Measurements from ENCODE around the gene MREG. TPM values are rescaled to one million over a fixed set of nuclear protein-coding genes. Genes with fewer than 3 reads are reported as not detected.

MREG gene
- total and polyA plus RNA-seq, 2 experiments from 2014 or later, result 19.4 to 25.3 TPM

DNA sequence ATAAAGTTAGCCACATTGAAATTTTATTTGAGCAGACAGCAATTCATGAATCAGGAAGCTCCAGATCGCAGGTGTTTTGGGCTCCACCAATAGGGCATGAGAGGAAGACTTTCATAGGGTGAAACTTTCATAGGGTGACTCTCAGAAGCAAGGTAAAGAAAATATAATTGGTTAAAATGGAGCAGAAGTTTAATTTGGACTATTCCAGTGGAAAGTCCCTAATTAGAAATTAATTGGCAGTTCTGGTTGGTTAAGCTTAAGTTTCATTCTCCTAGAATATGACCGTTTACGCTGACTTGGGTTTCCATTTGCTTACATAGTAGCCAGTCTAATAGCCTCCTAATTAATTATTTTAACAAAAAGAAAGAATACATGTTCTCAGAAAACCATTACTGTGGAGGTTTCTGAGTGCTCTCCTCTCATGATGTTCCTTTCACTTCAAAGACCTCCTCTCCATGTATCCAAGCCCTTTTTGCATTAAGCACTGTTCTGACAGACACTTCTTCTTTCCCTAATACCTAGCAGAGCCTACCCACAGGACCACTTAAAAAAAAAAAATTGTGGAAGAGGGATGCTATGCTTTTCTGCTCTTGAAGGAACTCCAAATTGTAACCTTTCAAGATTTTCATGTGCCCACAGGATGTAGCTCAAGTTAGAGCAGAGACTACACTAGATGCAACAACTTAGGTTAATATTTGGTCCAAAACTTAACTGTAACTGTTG is 99.1 kb downstream of the MREG start:
- no peak overlapping the region for H3K4me3 Mint-ChIP-seq
- Histone ChIP-seq H3K36me3 (ENCODE audit: insufficient read depth) (no peaks in the 10 kb centered on the region; the same call in 1 of the 2 replicates), H3F3A (replicated peaks; ENCODE audit: low read depth) (0 out of 2 replicates have a peak, but pooled peaks cover 3% of the 10 kb centered on the region), H3K79me2 (replicated peaks; ENCODE audit: insufficient read depth) (no peaks in the 10 kb centered on the region), H3K4me3 (no peak overlapping the region), H4K20me1 (replicated peaks; ENCODE audit: insufficient read depth) (no peaks in the 10 kb centered on the region), H3K9me2 (ENCODE audit: insufficient read depth) (0 out of 2 replicates have a peak, but pooled peaks cover 5% of the 10 kb centered on the region), H3K4me2 (no peak overlapping the region), H2AFZ (no peak overlapping the region; the same call in 1 of the 2 replicates), H3K4me1 (ENCODE audit: insufficient read depth) (peaks cover 22% of the 10 kb centered on the region), H3K27ac (ENCODE audit: low read depth) (no peak overlapping the region), H3K27me3 (ENCODE audit: insufficient read depth) (no peaks in the 10 kb centered on the region)
- H3K36me3 Mint-ChIP-seq (ENCODE audit: low read depth), result peaks cover 3% of the 10 kb centered on the region; the same call in 2 of the 3 replicates
- TF ChIP-seq ZNF114 (CRISPR knock-in tag; IDR thresholded peaks at IDR 0.05) (no peak), POLR2AphosphoS5 (IDR thresholded peaks at IDR 0.05; ENCODE audit: low read depth) (no peak), JUNB (IDR thresholded peaks at IDR 0.05; ENCODE audit: unreplicated experiment) (no peak), EZH2 (IDR thresholded peaks at IDR 0.05; ENCODE audit: low read depth, unreplicated experiment) (no peak), CREB1 (CRISPR knock-in tag; IDR thresholded peaks at IDR 0.05; ENCODE audit: low read depth) (no peak), ZNF331 (CRISPR knock-in tag; IDR thresholded peaks at IDR 0.05; ENCODE audit: low read depth) (no peak), NANOG (IDR thresholded peaks at IDR 0.05; ENCODE audit: borderline replicate concordance) (no peak), STAT1 (IDR thresholded peaks at IDR 0.05; ENCODE audit: unreplicated experiment) (no peak), EZH2phosphoT487 (IDR thresholded peaks at IDR 0.05; ENCODE audit: unreplicated experiment) (no peak)
- TF ChIP-seq, protein P1, sequence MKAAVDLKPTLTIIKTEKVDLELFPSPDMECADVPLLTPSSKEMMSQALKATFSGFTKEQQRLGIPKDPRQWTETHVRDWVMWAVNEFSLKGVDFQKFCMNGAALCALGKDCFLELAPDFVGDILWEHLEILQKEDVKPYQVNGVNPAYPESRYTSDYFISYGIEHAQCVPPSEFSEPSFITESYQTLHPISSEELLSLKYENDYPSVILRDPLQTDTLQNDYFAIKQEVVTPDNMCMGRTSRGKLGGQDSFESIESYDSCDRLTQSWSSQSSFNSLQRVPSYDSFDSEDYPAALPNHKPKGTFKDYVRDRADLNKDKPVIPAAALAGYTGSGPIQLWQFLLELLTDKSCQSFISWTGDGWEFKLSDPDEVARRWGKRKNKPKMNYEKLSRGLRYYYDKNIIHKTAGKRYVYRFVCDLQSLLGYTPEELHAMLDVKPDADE (IDR thresholded peaks at IDR 0.05), result no peak
- TF ChIP-seq, protein P2, sequence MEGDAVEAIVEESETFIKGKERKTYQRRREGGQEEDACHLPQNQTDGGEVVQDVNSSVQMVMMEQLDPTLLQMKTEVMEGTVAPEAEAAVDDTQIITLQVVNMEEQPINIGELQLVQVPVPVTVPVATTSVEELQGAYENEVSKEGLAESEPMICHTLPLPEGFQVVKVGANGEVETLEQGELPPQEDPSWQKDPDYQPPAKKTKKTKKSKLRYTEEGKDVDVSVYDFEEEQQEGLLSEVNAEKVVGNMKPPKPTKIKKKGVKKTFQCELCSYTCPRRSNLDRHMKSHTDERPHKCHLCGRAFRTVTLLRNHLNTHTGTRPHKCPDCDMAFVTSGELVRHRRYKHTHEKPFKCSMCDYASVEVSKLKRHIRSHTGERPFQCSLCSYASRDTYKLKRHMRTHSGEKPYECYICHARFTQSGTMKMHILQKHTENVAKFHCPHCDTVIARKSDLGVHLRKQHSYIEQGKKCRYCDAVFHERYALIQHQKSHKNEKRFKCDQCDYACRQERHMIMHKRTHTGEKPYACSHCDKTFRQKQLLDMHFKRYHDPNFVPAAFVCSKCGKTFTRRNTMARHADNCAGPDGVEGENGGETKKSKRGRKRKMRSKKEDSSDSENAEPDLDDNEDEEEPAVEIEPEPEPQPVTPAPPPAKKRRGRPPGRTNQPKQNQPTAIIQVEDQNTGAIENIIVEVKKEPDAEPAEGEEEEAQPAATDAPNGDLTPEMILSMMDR (conservative IDR thresholded peaks at IDR 0.05; ENCODE audit: low read depth in 2 of 2), result no peak
- TF ChIP-seq, protein P3, sequence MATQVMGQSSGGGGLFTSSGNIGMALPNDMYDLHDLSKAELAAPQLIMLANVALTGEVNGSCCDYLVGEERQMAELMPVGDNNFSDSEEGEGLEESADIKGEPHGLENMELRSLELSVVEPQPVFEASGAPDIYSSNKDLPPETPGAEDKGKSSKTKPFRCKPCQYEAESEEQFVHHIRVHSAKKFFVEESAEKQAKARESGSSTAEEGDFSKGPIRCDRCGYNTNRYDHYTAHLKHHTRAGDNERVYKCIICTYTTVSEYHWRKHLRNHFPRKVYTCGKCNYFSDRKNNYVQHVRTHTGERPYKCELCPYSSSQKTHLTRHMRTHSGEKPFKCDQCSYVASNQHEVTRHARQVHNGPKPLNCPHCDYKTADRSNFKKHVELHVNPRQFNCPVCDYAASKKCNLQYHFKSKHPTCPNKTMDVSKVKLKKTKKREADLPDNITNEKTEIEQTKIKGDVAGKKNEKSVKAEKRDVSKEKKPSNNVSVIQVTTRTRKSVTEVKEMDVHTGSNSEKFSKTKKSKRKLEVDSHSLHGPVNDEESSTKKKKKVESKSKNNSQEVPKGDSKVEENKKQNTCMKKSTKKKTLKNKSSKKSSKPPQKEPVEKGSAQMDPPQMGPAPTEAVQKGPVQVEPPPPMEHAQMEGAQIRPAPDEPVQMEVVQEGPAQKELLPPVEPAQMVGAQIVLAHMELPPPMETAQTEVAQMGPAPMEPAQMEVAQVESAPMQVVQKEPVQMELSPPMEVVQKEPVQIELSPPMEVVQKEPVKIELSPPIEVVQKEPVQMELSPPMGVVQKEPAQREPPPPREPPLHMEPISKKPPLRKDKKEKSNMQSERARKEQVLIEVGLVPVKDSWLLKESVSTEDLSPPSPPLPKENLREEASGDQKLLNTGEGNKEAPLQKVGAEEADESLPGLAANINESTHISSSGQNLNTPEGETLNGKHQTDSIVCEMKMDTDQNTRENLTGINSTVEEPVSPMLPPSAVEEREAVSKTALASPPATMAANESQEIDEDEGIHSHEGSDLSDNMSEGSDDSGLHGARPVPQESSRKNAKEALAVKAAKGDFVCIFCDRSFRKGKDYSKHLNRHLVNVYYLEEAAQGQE (IDR thresholded peaks at IDR 0.05; ENCODE audit: unreplicated experiment), result no peak
- TF ChIP-seq, protein P4, sequence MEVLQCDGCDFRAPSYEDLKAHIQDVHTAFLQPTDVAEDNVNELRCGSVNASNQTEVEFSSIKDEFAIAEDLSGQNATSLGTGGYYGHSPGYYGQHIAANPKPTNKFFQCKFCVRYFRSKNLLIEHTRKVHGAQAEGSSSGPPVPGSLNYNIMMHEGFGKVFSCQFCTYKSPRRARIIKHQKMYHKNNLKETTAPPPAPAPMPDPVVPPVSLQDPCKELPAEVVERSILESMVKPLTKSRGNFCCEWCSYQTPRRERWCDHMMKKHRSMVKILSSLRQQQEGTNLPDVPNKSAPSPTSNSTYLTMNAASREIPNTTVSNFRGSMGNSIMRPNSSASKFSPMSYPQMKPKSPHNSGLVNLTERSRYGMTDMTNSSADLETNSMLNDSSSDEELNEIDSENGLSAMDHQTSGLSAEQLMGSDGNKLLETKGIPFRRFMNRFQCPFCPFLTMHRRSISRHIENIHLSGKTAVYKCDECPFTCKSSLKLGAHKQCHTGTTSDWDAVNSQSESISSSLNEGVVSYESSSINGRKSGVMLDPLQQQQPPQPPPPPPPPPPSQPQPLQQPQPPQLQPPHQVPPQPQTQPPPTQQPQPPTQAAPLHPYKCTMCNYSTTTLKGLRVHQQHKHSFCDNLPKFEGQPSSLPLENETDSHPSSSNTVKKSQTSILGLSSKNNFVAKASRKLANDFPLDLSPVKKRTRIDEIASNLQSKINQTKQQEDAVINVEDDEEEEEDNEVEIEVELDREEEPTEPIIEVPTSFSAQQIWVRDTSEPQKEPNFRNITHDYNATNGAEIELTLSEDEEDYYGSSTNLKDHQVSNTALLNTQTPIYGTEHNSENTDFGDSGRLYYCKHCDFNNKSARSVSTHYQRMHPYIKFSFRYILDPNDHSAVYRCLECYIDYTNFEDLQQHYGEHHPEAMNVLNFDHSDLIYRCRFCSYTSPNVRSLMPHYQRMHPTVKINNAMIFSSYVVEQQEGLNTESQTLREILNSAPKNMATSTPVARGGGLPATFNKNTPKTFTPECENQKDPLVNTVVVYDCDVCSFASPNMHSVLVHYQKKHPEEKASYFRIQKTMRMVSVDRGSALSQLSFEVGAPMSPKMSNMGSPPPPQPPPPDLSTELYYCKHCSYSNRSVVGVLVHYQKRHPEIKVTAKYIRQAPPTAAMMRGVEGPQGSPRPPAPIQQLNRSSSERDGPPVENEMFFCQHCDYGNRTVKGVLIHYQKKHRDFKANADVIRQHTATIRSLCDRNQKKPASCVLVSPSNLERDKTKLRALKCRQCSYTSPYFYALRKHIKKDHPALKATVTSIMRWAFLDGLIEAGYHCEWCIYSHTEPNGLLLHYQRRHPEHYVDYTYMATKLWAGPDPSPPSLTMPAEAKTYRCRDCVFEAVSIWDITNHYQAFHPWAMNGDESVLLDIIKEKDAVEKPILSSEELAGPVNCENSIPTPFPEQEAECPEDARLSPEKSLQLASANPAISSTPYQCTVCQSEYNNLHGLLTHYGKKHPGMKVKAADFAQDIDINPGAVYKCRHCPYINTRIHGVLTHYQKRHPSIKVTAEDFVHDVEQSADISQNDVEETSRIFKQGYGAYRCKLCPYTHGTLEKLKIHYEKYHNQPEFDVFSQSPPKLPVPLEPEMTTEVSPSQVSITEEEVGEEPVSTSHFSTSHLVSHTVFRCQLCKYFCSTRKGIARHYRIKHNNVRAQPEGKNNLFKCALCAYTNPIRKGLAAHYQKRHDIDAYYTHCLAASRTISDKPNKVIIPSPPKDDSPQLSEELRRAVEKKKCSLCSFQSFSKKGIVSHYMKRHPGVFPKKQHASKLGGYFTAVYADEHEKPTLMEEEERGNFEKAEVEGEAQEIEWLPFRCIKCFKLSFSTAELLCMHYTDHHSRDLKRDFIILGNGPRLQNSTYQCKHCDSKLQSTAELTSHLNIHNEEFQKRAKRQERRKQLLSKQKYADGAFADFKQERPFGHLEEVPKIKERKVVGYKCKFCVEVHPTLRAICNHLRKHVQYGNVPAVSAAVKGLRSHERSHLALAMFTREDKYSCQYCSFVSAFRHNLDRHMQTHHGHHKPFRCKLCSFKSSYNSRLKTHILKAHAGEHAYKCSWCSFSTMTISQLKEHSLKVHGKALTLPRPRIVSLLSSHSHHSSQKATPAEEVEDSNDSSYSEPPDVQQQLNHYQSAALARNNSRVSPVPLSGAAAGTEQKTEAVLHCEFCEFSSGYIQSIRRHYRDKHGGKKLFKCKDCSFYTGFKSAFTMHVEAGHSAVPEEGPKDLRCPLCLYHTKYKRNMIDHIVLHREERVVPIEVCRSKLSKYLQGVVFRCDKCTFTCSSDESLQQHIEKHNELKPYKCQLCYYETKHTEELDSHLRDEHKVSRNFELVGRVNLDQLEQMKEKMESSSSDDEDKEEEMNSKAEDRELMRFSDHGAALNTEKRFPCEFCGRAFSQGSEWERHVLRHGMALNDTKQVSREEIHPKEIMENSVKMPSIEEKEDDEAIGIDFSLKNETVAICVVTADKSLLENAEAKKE (CRISPR knock-in tag; IDR thresholded peaks at IDR 0.05), result no peak
- no peak overlapping the region for H3K27ac Mint-ChIP-seq
- peaks cover 27% of the 10 kb centered on the region for H3K4me1 Mint-ChIP-seq
- DNase-seq (ENCODE audit: low spot score) (no peak), ATAC-seq (no peak)
- 0 out of 3 replicates have a peak, but pooled peaks cover 3% of the 10 kb centered on the region for H3K9me3 Mint-ChIP-seq
- peaks cover 2% of the 10 kb centered on the region for H3K27me3 Mint-ChIP-seq (ENCODE audit: insufficient read depth, low read depth, poor library complexity)

Measured in GM23338 (cell line).